GM23248 (cell line): Measurements from ENCODE around the gene OLFML1. TPM values are rescaled to one million over a fixed set of nuclear protein-coding genes. Genes with fewer than 3 reads are reported as not detected.

Experiments used
- DNase-seq: peaks from one replicate; pipeline ENCODE4 v3.0.0-alpha.2; 2015
- H2AFZ ChIP-seq: fragments of 200-600 bp; sonication (generic); 2 replicates; pipeline ENCODE4 v1.6.1; 2016; ENCODE audit warnings: antibody characterized with exemption
- H3F3A ChIP-seq: fragments of 200-600 bp; sonication (generic); 2 replicates; pipeline ENCODE4 v1.6.1; 2016; ENCODE audit warnings: mild to moderate bottlenecking, antibody characterized with exemption, mixed run types; ENCODE audit not compliant: insufficient read depth
- H3K27ac ChIP-seq: fragments of 200-600 bp; sonication (generic); 2 replicates; pipeline ENCODE4 v1.5.1; 2016; ENCODE audit warnings: mild to moderate bottlenecking
- H3K27me3 ChIP-seq: fragments of 200-600 bp; sonication (generic); replicated peaks from 2 replicates; pipeline ENCODE4 v1.6.1; 2016; ENCODE audit warnings: mild to moderate bottlenecking; ENCODE audit not compliant: insufficient read depth
- H3K36me3 ChIP-seq: fragments of 200-600 bp; sonication (generic); 2 replicates; pipeline ENCODE4 v1.6.1; 2016; ENCODE audit warnings: low read depth, mild to moderate bottlenecking
- H3K4me1 ChIP-seq: fragments of 200-600 bp; sonication (generic); 2 replicates; pipeline ENCODE4 v1.6.1; 2016; ENCODE audit warnings: mild to moderate bottlenecking; ENCODE audit not compliant: insufficient read depth
- H3K4me2 ChIP-seq: fragments of 200-600 bp; sonication (generic); one replicate; pipeline ENCODE4 v1.6.1; 2016; ENCODE audit warnings: mild to moderate bottlenecking; ENCODE audit not compliant: unreplicated experiment
- H3K4me3 ChIP-seq: fragments of 200-600 bp; sonication (generic); 2 replicates; pipeline ENCODE4 v1.5.1; 2016; ENCODE audit warnings: mild to moderate bottlenecking
- H3K79me2 ChIP-seq: fragments of 200-600 bp; sonication (generic); 2 replicates; pipeline ENCODE4 v1.6.1; 2016; ENCODE audit warnings: mild to moderate bottlenecking; ENCODE audit not compliant: insufficient read depth
- H3K9ac ChIP-seq: fragments of 200-600 bp; sonication (generic); 2 replicates; pipeline ENCODE4 v1.6.1; 2016; ENCODE audit warnings: mild to moderate bottlenecking
- H3K9me2 ChIP-seq: fragments of 200-600 bp; sonication (generic); 2 replicates; pipeline ENCODE4 v1.6.1; 2016; ENCODE audit warnings: mixed run types, mild to moderate bottlenecking, moderate library complexity; ENCODE audit not compliant: insufficient read depth
- H3K9me3 ChIP-seq: fragments of 200-600 bp; sonication (generic); one replicate; pipeline ENCODE4 v1.6.1; 2017; ENCODE audit warnings: low read depth
- H4K20me1 ChIP-seq: fragments of 200-600 bp; sonication (generic); 2 replicates; pipeline ENCODE4 v1.6.0; 2016; ENCODE audit not compliant: insufficient read depth
- EZH2 ChIP-seq: fragments of 200-600 bp; sonication (generic); IDR thresholded peaks from 2 replicates; pipeline ENCODE4 v1.6.1; 2018; ENCODE audit warnings: antibody characterized with exemption, mild to moderate bottlenecking; ENCODE audit not compliant: insufficient read depth, poor library complexity, severe bottlenecking
- EZH2phosphoT487 ChIP-seq: fragments of 200-600 bp; sonication (generic); IDR thresholded peaks from 2 replicates; pipeline ENCODE4 v1.6.1; 2018; ENCODE audit warnings: antibody characterized with exemption, moderate library complexity, mild to moderate bottlenecking, low read depth; ENCODE audit not compliant: insufficient read depth
- WGBS, 2 experiments: methylation state at CpG; one replicate each; pipeline ENCODE4 v1.1.6; 2015 to 2017; ENCODE audit warnings: low lambda C conversion rate in 2 of 2, low coverage in 1 of 2; ENCODE audit errors: missing lambda C conversion rate in 2 of 2; 5-methylcytosine and 5-hydroxymethylcytosine counted together
- in situ Hi-C: fragments of 300-500 bp; cut with MboI; formaldehyde crosslinking; loops from 2 replicates; pipeline ENCODE4 v1.15.0; 2020
- polyA plus RNA-seq: library from polyadenylated mRNA; unstranded; fragments of >200 nt; fragmentation: Nextera tagmentation; extraction: Ambion mirVana; gene quantifications from 2 replicates; pipeline ENCODE4 v1.2.1, GENCODE V29; 2016
- total RNA-seq: library from RNA; depleted of rRNA; stranded (reverse); fragments of >200 nt; shearing (Covaris generic); gene quantifications from 2 replicates; pipeline ENCODE4 v1.2.3, GENCODE V29; 2014

OLFML1 gene
- total and polyA plus RNA-seq, 2 experiments from 2014 or later: 0.32 to 0.53 TPM

DNA sequence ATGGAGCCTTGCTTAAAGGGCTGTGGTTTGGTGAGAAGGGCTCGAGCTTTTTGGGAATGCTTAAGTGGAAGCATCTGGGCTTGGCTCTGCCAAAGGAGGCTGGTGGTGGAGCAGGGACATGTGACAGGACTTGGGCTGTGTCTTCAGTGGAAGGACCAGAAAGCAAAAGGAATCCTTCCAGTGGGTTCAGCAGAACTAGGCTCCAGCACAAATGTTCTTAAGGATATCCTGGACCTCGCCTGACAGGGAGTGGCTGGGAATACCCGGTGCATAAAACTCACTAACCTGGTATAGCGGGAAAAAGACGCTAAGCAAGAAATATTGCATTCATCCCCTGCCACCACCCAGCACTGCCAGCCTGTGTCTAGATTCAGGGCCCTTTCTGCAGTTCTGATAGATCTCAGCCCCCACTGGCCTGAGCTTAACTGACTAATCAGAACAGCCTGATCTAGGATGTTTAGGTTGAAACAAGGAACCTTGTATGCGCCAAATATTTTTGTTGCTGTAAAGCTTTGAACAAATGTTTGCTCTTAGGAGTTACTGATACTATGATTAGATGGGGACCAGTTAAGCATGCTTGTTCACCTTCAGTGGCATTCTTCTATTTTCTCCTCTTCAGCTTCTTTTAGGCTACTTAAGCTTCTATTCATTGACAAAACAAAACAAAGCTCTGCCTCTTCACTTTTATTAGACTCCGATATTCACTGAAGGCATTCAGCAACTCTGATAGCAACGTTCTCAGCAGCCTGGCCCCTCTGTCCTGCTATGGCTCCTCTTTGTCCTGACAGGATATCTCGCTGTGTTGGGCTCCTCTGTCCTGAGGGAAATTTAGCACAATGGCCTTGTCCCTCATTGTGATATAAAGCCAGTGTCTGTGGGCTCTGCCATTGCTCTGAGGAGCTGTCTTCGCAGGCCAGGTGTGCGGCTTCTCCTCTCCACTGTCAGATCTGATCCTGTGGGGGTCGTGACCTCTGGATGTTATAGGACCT, 53.5 kb downstream of the OLFML1 start:
- WGBS, 2 experiments: 38 to 46% methylated on average over 12 of the region's 12 CpGs
- no peak for DNase-seq
- no peaks in the 10 kb centered on the region for H3K9me3 ChIP-seq
- no peaks in the 10 kb centered on the region for H3K9me2 ChIP-seq
- 0 out of 2 replicates have a peak overlapping the region, but pooled peaks have one; percentile 26 for H3K9ac ChIP-seq
- no peaks in the 10 kb centered on the region for H4K20me1 ChIP-seq
- H3K36me3 ChIP-seq: no peaks in the 10 kb centered on the region
- H3K27ac ChIP-seq: no peak overlapping the region
- H3K4me2 ChIP-seq: peak overlapping the region; percentile 72
- H3K27me3 ChIP-seq: no peaks in the 10 kb centered on the region
- H3K4me1 ChIP-seq: peaks cover 13% of the 10 kb centered on the region
- in situ Hi-C loops: no loop called here
- H3K79me2 ChIP-seq: no peaks in the 10 kb centered on the region
- H3K4me3 ChIP-seq: peak overlapping the region; percentile 22
- TF ChIP-seq EZH2phosphoT487 (no peak), EZH2 (no peak)
- H2AFZ ChIP-seq: peak overlapping the region; percentile 42
- no peaks in the 10 kb centered on the region for H3F3A ChIP-seq

DNA sequence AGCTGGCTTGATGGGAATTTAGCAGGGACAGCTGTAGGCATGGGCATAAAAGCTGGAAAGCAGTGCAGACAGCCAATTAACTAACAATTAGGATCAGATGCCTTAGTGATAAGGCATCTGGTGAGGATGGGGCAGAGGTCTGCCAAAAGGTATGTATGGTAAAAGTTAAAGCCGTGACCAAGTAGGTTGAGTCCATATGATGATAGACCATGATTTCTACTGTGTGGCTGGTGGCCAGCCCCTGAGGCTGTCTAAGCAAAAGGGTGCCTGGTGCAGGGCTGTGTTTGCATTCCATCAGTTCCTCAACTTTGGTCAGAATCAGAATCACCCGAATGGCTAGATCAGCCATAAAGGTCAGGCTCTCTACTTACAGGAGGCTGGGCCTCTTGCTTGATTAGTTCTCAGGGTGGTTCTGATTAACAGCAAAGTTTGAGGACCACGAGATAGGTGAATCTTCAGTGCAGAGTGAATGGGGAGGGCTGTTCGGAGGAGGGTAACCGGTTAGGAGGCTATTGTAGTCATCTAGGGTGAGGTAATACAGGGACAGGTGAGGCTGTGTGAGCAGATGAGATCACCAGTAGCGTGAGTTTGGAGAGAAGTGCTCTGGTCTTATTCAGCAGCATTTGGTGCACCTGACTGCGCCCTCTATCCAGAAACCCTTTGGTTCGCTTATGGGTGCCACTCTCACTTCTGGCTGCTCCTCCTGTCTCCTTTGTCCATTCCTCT, 55.7 kb downstream of the OLFML1 start:
- H3K9me3 ChIP-seq: no peaks in the 10 kb centered on the region
- H3K4me2 ChIP-seq: no peak overlapping the region
- no peaks in the 10 kb centered on the region for H3K27me3 ChIP-seq
- H3K4me3 ChIP-seq: no peak overlapping the region
- TF ChIP-seq EZH2phosphoT487: no peak
- TF ChIP-seq EZH2: no peak
- H3K9ac ChIP-seq: no peak overlapping the region
- H3F3A ChIP-seq: no peaks in the 10 kb centered on the region
- peaks cover 13% of the 10 kb centered on the region for H3K4me1 ChIP-seq
- no peaks in the 10 kb centered on the region for H3K9me2 ChIP-seq
- H3K36me3 ChIP-seq: no peaks in the 10 kb centered on the region
- in situ Hi-C loops: no loop called here
- H3K27ac ChIP-seq: no peak overlapping the region
- no peaks in the 10 kb centered on the region for H3K79me2 ChIP-seq
- DNase-seq: no peak
- H2AFZ ChIP-seq: no peak overlapping the region
- WGBS, 2 experiments: 88 to 89% methylated on average over 8 of the region's 8 CpGs
- no peaks in the 10 kb centered on the region for H4K20me1 ChIP-seq

DNA sequence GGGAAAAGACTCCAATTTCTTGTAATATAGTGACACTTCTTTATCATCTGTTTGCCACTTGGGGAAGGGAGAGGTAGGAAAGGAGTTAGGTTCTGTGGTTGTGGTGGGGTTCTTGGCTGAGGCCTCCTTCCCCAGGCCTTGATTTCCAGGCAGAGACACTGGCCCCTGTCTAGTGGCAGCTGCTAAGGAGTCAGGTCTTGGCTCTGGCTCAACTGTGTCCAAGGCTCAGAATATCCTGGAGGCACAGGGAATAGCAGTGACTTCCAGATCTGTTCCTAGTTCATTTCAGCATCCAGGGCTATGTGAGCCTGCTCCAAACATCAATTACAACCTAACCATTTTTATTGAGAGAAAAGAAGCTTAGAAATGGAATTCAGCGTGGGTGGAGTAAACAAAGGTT, 58.0 kb downstream of the OLFML1 start:
- H3K79me2 ChIP-seq: no peaks in the 10 kb centered on the region
- in situ Hi-C loops: no loop called here
- no peaks in the 10 kb centered on the region for H3K9me3 ChIP-seq
- H3K4me1 ChIP-seq: peaks cover 6% of the 10 kb centered on the region
- H3K9ac ChIP-seq: no peak overlapping the region
- WGBS, 2 experiments: 94 to 97% methylated on average over 1 of the region's 1 CpG
- no peak for TF ChIP-seq EZH2
- no peak for TF ChIP-seq EZH2phosphoT487
- no peak overlapping the region for H3K4me3 ChIP-seq
- no peaks in the 10 kb centered on the region for H3F3A ChIP-seq
- DNase-seq: no peak
- no peaks in the 10 kb centered on the region for H3K36me3 ChIP-seq
- H3K27me3 ChIP-seq: no peaks in the 10 kb centered on the region
- H4K20me1 ChIP-seq: no peaks in the 10 kb centered on the region
- H3K9me2 ChIP-seq: no peaks in the 10 kb centered on the region
- no peak overlapping the region for H3K4me2 ChIP-seq
- no peak overlapping the region for H2AFZ ChIP-seq
- H3K27ac ChIP-seq: no peak overlapping the region

DNA sequence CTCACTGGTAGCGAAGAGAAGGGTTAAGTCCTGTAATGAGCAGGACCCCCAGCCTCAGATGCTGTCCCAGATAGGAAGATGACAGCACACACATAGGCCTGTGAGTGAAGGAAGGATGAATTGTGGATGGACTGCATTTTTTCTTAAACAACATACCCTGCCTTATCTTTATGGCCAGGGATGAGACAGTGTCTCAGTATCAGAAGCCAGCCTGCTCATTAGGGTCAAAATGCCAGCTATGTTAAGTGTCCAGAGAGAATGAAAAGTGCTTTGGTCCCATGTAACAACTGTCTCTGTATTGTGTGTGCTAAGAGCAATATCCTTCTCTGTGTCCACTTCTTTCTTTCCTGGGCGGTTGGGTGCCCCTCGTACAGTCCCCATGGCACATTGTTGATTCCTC, 58.7 kb downstream of the OLFML1 start:
- in situ Hi-C loops: no loop called here
- WGBS, 2 experiments: 93 to 95% methylated on average over 3 of the region's 3 CpGs

More for the DNA sequence above, 58.7 kb downstream of the OLFML1 start:
- Histone ChIP-seq H3K27ac (no peak overlapping the region), H2AFZ (no peak overlapping the region), H3F3A (no peaks in the 10 kb centered on the region), H3K9me3 (no peaks in the 10 kb centered on the region), H4K20me1 (no peaks in the 10 kb centered on the region), H3K4me3 (no peak overlapping the region), H3K9ac (no peak overlapping the region), H3K36me3 (no peaks in the 10 kb centered on the region), H3K27me3 (no peaks in the 10 kb centered on the region), H3K79me2 (no peaks in the 10 kb centered on the region), H3K4me1 (no peaks in the 10 kb centered on the region), H3K4me2 (no peak overlapping the region), H3K9me2 (no peaks in the 10 kb centered on the region)
- TF ChIP-seq EZH2phosphoT487 (no peak), EZH2 (no peak)
- no peak for DNase-seq
